Duodenal mucosa (tissue), 2 donors: ENCODE data around the gene NUP93.
"Not testable (repeated sequence)": the region's sequence is repeated elsewhere in the genome, so short reads cannot be mapped to it uniquely, and the experiment has no call there.

Source experiments
- H3K27ac ChIP-seq: one replicate; pipeline ENCODE4 v1.7.0; 2013; ENCODE audit warnings: low read depth, low read length
- H3K27me3 ChIP-seq, 2 donors: one replicate each; pipeline ENCODE4 v1.7.0; 2013; ENCODE audit warnings: low read length in 2 of 2, control low read depth in 1 of 2; ENCODE audit not compliant: insufficient read depth in 2 of 2, control insufficient read depth in 1 of 2
- H3K36me3 ChIP-seq, 2 donors: one replicate each; pipeline ENCODE4 v1.7.0; 2013; ENCODE audit warnings: low read length in 2 of 2, control low read depth in 1 of 2; ENCODE audit not compliant: insufficient read depth in 2 of 2, control insufficient read depth in 1 of 2
- H3K4me1 ChIP-seq, 2 donors: one replicate each; pipeline ENCODE4 v1.7.0; 2013; ENCODE audit warnings: low read length in 2 of 2, control low read depth in 1 of 2; ENCODE audit not compliant: insufficient read depth in 2 of 2, control insufficient read depth in 1 of 2
- H3K4me3 ChIP-seq, 2 donors: one replicate each; pipeline ENCODE4 v1.7.0; 2013; ENCODE audit warnings: low read length in 2 of 2, low read depth in 1 of 2
- H3K9ac ChIP-seq, 2 donors: one replicate each; pipeline ENCODE4 v1.7.0; 2013; ENCODE audit warnings: low read length in 2 of 2, low read depth in 1 of 2
- H3K9me3 ChIP-seq, 2 donors: one replicate each; pipeline ENCODE4 v1.7.0; 2013; ENCODE audit warnings: low read length in 2 of 2, control low read depth in 1 of 2; ENCODE audit not compliant: control insufficient read depth in 1 of 2

The NUP93 gene

DNA sequence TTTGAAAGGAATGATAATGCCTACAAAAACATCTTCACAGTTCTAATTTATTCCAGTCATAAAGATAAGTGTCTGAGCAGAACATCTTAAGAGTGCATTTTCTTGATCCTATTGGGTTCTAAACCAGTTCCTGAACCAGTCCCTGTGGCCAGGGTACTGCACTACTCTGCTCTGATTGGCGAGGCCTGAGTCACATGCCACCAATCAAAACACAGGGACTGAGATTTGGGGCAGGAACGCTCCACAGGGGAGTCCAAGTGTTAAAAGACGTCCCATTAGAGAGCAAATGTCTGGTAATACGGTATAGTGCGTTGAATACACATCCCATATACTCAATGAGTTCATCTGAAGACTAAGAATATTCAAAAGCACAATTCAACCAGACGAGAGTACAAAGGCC, 3.0 kb upstream of the NUP93 start:
- H3K36me3 ChIP-seq: no peaks in the 10 kb centered on the region
- H3K27me3 ChIP-seq: no peaks in the 10 kb centered on the region
- H3K9ac ChIP-seq: no peak overlapping the region
- H3K27ac ChIP-seq: no peak overlapping the region
- peaks cover 9 to 16% of the 10 kb centered on the region in 2 donors for H3K4me1 ChIP-seq
- H3K4me3 ChIP-seq: no peak overlapping the region
- H3K9me3 ChIP-seq: no peaks in the 10 kb centered on the region

DNA sequence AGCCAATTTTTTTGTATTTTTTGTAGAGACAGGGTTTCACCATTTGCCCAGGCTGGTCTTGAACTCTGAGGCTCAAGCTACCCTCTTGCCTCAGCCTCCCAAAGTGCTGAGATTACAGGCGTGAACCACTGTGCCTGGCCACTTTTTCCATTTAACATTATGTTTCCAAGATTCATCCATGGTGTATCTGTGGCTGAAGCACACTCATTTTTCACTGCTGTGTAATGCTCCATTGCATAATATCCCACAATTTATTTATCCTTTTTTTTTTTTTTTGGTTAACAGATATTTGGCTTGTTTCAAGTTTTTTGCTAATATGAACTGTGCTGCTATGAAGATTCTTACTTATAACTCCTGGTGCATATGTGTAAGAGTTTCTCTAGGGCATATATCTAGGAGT, 1.9 kb upstream of the NUP93 start:
- peaks cover 9 to 16% of the 10 kb centered on the region in 2 donors for H3K4me1 ChIP-seq
- no peaks in the 10 kb centered on the region for H3K36me3 ChIP-seq
- H3K4me3 ChIP-seq: no peak overlapping the region
- H3K9ac ChIP-seq: no peak overlapping the region
- H3K9me3 ChIP-seq: no peaks in the 10 kb centered on the region
- no peaks in the 10 kb centered on the region for H3K27me3 ChIP-seq
- H3K27ac ChIP-seq: no peak overlapping the region

DNA sequence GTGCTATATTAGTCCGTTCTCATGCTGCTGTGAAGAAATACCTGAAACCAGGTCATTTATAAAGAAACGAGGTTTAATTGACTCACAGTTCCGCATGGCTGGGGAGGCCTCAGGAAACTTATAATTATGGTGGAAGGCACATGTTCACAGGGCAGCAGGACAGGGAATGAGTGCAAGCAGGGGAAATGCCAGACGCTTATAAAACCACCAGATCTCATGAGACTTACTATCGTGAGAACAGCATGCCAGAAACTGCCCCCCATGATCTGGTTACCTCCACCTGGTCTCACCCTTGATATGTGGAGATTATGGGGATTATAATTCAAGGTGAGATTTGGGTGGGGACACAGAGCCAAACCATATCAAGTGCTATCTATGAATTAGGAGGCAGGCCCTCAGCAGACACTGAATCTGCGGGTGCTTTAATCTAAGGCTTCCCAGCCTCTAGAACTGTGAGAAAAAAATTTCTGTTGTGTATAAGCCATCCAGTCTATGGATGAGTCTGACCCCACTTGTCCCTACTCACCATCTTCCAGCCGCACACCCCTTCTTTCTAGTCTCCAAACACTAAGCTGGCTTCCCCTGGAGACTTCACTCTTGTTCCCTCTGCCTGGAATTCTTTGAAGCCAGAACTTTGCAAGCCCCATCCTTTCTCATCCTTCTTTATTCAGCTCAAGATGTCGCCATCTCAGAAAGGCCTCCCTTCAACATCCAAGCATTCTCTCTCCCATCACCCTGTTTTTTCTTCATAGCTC, 772 bp upstream of the NUP93 start:
- H3K9ac ChIP-seq: peak overlapping the region; percentile 22 to 76

DNA sequence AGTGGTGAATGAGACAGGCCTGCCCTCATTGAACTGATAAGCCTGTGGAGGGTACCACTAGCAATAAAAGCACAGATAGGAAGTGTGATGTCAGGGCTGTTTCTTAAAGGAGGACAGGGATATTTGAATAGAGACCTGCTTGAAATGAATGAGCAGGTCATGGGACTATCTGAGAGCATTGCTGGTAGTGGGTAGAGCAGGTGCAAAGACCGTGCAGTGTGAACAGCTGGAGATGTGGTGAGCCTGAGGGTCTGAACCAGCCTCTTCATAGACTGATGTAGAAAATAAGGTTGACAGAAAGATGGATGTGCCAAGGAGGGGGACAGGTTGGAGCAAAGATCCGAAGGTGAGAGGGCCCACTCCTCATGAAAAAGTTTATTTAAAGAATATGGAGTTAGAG, 2.4 kb downstream of the NUP93 start:
- no peak overlapping the region for H3K27ac ChIP-seq
- no peaks in the 10 kb centered on the region for H3K9me3 ChIP-seq
- H3K27me3 ChIP-seq: no peaks in the 10 kb centered on the region
- no peaks in the 10 kb centered on the region for H3K36me3 ChIP-seq
- H3K9ac ChIP-seq: no peak overlapping the region
- no peak overlapping the region for H3K4me3 ChIP-seq
- H3K4me1 ChIP-seq: peaks cover 9 to 16% of the 10 kb centered on the region in 2 donors

More for the DNA sequence above, 772 bp upstream of the NUP93 start:
- Histone ChIP-seq H3K9me3 (no peaks in the 10 kb centered on the region), H3K36me3 (no peaks in the 10 kb centered on the region), H3K4me3 (peak overlapping the region; percentile 55 to 95), H3K27me3 (no peaks in the 10 kb centered on the region), H3K27ac (peak overlapping the region; percentile 61), H3K4me1 (peaks cover 9 to 16% of the 10 kb centered on the region in 2 donors)

DNA sequence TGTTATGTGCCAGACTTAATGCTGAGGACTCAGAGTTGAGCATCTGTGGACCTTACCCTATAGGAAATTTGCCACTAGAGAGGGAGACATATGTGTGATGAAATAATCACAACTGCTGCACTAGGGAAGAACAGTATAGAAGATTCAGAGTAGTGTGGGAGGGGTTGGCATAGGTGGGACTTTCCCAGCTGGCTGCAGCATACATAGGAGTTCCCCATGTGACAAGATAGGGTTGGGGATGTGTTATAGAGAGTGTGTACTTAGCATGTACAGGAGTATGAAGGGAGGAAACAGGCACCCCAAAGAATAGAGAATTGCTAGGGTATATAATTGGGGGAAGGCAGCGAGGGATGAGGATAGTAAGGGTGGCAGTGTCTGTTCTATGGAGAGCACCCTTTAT, 2.9 kb downstream of the NUP93 start:
- H3K27ac ChIP-seq: no peak overlapping the region
- H3K36me3 ChIP-seq: no peaks in the 10 kb centered on the region
- no peaks in the 10 kb centered on the region for H3K27me3 ChIP-seq
- H3K4me3 ChIP-seq: no peak overlapping the region
- no peak overlapping the region for H3K9ac ChIP-seq
- peaks cover 9 to 16% of the 10 kb centered on the region in 2 donors for H3K4me1 ChIP-seq
- H3K9me3 ChIP-seq: no peaks in the 10 kb centered on the region

DNA sequence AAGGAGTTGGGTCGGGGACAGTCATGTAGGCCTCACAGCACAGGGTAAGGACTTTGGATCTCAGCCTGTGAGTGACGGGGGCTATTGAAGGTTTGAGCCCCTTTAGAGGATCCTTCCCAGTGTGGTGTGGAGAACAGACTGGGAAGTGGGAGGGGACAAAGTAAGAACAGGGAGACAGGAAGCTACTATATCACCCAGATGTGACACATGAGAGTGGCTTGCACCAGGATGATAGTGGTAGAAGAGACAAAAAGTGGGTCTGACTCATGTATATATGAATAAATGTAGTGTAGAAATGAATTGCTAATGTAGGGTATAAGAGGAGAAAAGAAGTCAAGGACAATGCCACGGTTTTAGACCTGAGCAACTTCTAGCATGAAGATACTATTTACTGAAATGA, 4.5 kb downstream of the NUP93 start:
- H3K9me3 ChIP-seq: no peaks in the 10 kb centered on the region
- H3K4me3 ChIP-seq: no peak overlapping the region
- peaks cover 6 to 8% of the 10 kb centered on the region in 2 donors for H3K4me1 ChIP-seq
- H3K9ac ChIP-seq: no peak overlapping the region
- H3K36me3 ChIP-seq: no peaks in the 10 kb centered on the region
- H3K27me3 ChIP-seq: no peaks in the 10 kb centered on the region
- H3K27ac ChIP-seq: no peak overlapping the region

DNA sequence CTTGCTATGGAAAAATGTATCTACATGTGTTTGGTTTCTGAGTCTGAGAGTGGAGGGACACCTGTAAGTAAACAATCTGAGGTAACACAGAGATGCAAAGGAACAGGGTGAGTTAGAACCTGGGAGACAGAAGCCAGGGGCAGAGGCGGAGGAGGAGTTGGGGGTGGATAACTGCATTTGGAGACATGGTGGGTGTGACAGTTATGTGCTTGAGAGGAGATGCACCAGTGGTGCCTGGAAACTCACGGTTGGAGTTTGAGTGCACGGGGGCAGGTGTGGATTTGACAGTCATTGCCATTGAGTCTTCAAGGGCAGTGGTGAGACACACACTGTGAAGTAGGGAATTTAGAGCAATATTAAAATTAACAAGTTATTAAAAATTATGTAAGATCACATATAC, 6.5 kb downstream of the NUP93 start:
- Histone ChIP-seq H3K27ac (no peak overlapping the region), H3K9ac (no peak overlapping the region), H3K27me3 (no peaks in the 10 kb centered on the region), H3K4me3 (no peak overlapping the region), H3K36me3 (no peaks in the 10 kb centered on the region), H3K4me1 (no peaks in the 10 kb centered on the region), H3K9me3 (no peaks in the 10 kb centered on the region)

DNA sequence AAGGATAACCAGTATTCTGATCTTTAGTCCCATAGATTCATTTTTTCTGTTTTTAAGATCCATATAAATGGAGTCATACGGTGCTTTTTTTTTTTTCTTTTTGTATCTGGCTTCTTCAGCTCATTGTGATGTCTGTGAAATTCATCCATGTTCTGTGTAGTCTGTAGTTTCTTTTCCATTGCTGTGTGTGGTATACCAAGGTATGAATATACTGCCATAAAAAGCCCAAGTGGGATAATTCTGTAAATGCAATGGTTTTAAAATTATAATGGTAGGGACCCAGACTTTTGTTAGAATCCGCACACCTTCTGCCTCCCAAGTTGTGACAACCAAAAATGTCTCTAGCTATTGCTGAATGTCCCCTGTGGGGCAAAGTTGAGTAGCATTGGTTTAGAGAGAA, 7.6 kb downstream of the NUP93 start:
- no peaks in the 10 kb centered on the region for H3K27me3 ChIP-seq
- no peaks in the 10 kb centered on the region for H3K36me3 ChIP-seq
- no peak overlapping the region for H3K27ac ChIP-seq
- H3K9ac ChIP-seq: no peak overlapping the region
- no peaks in the 10 kb centered on the region for H3K9me3 ChIP-seq
- H3K4me3 ChIP-seq: no peak overlapping the region
- peaks cover 2 to 8% of the 10 kb centered on the region in 2 donors for H3K4me1 ChIP-seq

DNA sequence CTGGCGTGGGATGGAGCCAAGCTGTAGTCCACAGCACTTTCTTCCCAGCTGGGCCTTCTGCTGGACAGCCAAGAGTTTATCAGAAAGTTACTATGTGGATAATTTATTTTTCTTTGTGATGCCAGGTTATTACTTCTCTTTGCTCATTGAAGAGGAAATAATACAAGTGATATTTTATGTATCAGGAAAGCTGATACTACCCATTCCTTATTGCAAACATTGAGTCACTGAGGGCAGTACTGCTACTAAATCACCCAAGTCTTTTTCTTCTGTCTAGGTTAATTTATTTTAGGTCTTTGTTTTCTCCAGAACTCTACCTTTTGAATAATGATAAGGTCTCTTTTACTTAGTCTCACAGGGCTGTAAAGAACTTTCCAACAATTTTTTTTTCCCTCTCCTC, 8.3 kb downstream of the NUP93 start:
- no peak overlapping the region for H3K9ac ChIP-seq
- H3K9me3 ChIP-seq: no peaks in the 10 kb centered on the region
- peaks cover 3 to 10% of the 10 kb centered on the region in 2 donors for H3K4me1 ChIP-seq
- no peak overlapping the region for H3K4me3 ChIP-seq
- no peak overlapping the region for H3K27ac ChIP-seq
- H3K27me3 ChIP-seq: no peaks in the 10 kb centered on the region
- H3K36me3 ChIP-seq: no peaks in the 10 kb centered on the region

DNA sequence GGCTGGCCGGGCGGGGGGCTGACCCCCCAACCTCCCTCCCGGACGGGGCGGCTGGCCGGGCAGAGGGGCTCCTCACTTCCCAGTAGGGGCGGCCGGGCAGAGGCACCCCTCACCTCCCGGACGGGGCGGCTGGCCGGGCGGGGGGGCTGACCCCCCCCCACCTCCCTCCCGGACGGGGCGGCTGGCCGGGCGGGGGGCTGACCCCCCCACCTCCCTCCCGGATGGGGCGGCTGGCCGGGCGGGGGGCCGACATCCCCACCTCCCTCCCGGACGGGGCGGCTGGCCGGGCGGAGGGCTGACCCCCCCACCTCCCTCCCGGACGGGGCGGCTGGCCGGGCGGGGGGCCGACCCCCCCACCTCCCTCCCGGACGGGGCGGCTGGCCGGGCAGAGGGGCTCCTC, 9.4 kb downstream of the NUP93 start:
- H3K4me1 ChIP-seq: peaks cover 3 to 10% of the 10 kb centered on the region in 2 donors
- not testable (repeated sequence) for H3K27ac ChIP-seq, H3K27me3 ChIP-seq, H3K9me3 ChIP-seq, H3K36me3 ChIP-seq, H3K4me3 ChIP-seq, H3K9ac ChIP-seq
